B cell (primary cell): Measurements from ENCODE around the gene MTFR2.

Experiments used
- EZH2 ChIP-seq: IDR thresholded peaks from 2 replicates; pipeline ENCODE4 v1.6.1; 2012; ENCODE audit warnings: borderline replicate concordance, low read depth, mild to moderate bottlenecking, moderate library complexity, low read length; ENCODE audit not compliant: insufficient read depth, poor library complexity, severe bottlenecking
- TF ChIP-seq, protein P1 (sequence below): fragments of 200-600 bp; IDR thresholded peaks from one replicate; pipeline ENCODE4 v1.8.0; 2022; ENCODE audit warnings: antibody characterized with exemption, mild to moderate bottlenecking

- TF ChIP-seq, protein P1, sequence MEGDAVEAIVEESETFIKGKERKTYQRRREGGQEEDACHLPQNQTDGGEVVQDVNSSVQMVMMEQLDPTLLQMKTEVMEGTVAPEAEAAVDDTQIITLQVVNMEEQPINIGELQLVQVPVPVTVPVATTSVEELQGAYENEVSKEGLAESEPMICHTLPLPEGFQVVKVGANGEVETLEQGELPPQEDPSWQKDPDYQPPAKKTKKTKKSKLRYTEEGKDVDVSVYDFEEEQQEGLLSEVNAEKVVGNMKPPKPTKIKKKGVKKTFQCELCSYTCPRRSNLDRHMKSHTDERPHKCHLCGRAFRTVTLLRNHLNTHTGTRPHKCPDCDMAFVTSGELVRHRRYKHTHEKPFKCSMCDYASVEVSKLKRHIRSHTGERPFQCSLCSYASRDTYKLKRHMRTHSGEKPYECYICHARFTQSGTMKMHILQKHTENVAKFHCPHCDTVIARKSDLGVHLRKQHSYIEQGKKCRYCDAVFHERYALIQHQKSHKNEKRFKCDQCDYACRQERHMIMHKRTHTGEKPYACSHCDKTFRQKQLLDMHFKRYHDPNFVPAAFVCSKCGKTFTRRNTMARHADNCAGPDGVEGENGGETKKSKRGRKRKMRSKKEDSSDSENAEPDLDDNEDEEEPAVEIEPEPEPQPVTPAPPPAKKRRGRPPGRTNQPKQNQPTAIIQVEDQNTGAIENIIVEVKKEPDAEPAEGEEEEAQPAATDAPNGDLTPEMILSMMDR = no peak
- TF ChIP-seq EZH2 = no peak
These were observed 58.4 kb downstream of the MTFR2 start for GRCh38 chr6:136191606-136192312.
